ENCODE results near the gene NFASC.

The NFASC gene

DNA sequence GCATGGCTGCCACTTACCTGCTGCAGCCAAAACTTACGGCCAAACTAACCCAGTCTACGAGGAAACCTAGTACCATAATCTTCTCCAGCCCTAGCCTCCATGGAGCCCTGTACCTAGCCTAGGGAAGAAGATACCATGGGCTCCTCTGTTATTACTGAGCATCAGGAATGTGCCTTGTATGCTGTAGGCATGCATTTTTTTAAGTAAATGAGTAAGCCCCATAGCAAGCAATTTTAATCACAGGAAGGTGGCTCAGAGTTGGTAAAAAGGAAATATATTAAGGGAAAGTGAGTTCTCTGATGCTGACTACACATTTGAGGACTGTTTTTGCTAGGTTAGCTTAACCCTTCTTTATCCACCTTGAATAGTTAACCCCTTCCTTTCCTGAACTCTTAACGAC is 21.2 kb downstream of the NFASC start:
- TF ChIP-seq, protein P1, sequence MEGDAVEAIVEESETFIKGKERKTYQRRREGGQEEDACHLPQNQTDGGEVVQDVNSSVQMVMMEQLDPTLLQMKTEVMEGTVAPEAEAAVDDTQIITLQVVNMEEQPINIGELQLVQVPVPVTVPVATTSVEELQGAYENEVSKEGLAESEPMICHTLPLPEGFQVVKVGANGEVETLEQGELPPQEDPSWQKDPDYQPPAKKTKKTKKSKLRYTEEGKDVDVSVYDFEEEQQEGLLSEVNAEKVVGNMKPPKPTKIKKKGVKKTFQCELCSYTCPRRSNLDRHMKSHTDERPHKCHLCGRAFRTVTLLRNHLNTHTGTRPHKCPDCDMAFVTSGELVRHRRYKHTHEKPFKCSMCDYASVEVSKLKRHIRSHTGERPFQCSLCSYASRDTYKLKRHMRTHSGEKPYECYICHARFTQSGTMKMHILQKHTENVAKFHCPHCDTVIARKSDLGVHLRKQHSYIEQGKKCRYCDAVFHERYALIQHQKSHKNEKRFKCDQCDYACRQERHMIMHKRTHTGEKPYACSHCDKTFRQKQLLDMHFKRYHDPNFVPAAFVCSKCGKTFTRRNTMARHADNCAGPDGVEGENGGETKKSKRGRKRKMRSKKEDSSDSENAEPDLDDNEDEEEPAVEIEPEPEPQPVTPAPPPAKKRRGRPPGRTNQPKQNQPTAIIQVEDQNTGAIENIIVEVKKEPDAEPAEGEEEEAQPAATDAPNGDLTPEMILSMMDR (IDR thresholded peaks at IDR 0.05; ENCODE audit: low read depth, low read length, missing control alignments): no peak
- no peak for DNase-seq (ENCODE audit: extremely low read depth, low read depth)
- no peak overlapping the region for H3K4me3 ChIP-seq (replicated peaks; ENCODE audit: low read depth, low read length)

GRCh38 chr1:204894031-204894430 is 23.4 kb downstream of the NFASC start:
- TF ChIP-seq, protein P1 (IDR thresholded peaks at IDR 0.05; ENCODE audit: low read depth, low read length, missing control alignments): no peak
- no peak overlapping the region for H3K4me3 ChIP-seq (replicated peaks; ENCODE audit: low read depth, low read length)
- DNase-seq (ENCODE audit: extremely low read depth, low read depth): no peak

- H3K4me3 ChIP-seq (replicated peaks; ENCODE audit: low read depth, low read length): no peak overlapping the region
- TF ChIP-seq, protein P1 (IDR thresholded peaks at IDR 0.05; ENCODE audit: low read depth, low read length, missing control alignments): no peak
- DNase-seq (ENCODE audit: extremely low read depth, low read depth): no peak
Observed at GRCh38 chr1:204894606-204895005, 23.9 kb downstream of the NFASC start.

GRCh38 chr1:204896023-204896422 is 25.4 kb downstream of the NFASC start:
- TF ChIP-seq, protein P1 (IDR thresholded peaks at IDR 0.05; ENCODE audit: low read depth, low read length, missing control alignments): no peak
- DNase-seq (ENCODE audit: extremely low read depth, low read depth): no peak

GRCh38 chr1:204896787-204897469 is 26.3 kb downstream of the NFASC start:
- no peak for DNase-seq (ENCODE audit: extremely low read depth, low read depth)
- no peak overlapping the region for H3K4me3 ChIP-seq (replicated peaks; ENCODE audit: low read depth, low read length)
- TF ChIP-seq, protein P1 (IDR thresholded peaks at IDR 0.05; ENCODE audit: low read depth, low read length, missing control alignments): no peak

More at GRCh38 chr1:204896023-204896422, 25.4 kb downstream of the NFASC start:
- no peak overlapping the region for H3K4me3 ChIP-seq (replicated peaks; ENCODE audit: low read depth, low read length)

DNA sequence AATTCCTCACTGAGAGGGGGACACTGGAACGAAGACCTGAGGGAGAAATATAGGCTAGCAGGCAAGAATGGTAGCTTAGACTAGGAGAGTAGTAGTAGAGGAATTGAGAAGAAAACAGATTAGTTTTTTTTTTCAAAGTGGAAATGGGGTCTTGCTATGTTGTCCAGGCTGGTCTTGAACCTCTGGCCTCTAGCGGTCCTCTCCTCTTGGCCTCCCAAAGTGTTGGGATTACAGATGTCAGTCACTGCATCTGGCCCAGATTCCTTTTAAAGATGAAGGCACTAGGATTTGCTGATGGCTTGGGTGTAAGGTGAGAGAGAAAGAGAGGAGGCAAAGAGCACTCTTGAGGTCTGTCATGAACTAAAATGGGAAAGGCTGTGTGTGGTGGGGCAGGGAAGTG is 30.1 kb downstream of the NFASC start:
- no peak for DNase-seq (ENCODE audit: extremely low read depth, low read depth)
- TF ChIP-seq, protein P1 (IDR thresholded peaks at IDR 0.05; ENCODE audit: low read depth, low read length, missing control alignments): no peak
- no peak overlapping the region for H3K4me3 ChIP-seq (replicated peaks; ENCODE audit: low read depth, low read length)

GRCh38 chr1:204902671-204903070 is 32.0 kb downstream of the NFASC start:
- DNase-seq (ENCODE audit: extremely low read depth, low read depth): no peak
- no peak overlapping the region for H3K4me3 ChIP-seq (replicated peaks; ENCODE audit: low read depth, low read length)
- TF ChIP-seq, protein P1 (IDR thresholded peaks at IDR 0.05; ENCODE audit: low read depth, low read length, missing control alignments): no peak

All from HFF-Myc (cell line).